Stimulated activated CD8-positive, alpha-beta memory T cell treated with anti-CD3 and anti-CD28 coated beads, Interleukin-15, amount 100 ng/mL, for 1 hour (primary cell): ENCODE results near the gene DARS1.

Experiments used
- DNase-seq: peaks from one replicate; pipeline ENCODE4 v3.0.0-alpha.2; 2020; ENCODE audit warnings: low read depth

The DARS1 gene

DNA sequence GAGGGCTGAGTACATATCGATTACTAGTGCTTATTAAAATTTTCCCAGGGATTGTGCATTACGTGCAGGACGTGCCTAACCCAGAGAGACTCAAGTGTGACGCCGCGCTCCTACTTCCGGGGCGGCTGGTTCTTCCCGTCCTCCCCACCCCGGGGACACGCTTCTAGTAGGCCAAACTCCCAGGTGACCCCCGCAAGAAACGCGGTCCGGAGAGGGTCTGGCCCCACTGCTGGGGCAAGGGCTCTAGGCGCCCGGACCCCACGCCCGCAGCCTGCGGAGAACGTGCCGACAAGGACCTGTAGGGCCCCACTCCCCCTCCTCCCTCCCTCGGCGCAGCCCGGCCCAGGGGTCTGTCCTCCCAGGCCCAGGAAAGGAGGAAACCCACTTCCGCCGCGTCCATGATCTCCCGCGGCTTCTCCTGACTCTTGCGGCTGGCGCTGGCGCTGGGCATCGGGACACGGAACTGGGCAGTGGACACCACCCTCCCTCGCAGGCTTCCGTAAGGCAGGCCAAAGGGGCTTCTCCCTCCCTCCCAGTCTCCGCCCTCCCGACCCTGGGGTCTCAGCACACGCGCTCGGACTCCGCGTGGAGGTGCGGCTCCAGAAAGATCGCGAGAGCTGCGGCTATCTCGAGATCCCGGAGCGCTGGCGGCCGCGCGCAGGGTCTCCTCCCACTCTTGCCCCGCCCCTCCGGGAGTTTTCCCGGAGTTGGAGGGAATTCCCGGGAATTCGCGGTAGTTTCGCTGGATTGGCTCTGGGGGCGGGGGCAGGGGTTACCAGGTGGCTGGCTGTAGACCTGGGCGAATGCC, at the start of gene DARS1:
TSS of gene DARS1 (minus strand) at position 609 of the 808 bp plus-strand sequence. CDS start at position 451, 158 bp downstream.
- DNase-seq = peak; percentile 54

GRCh38 chr2:136034629-136035028, 49.2 kb upstream of the DARS1 start:
- DNase-seq = no peak

GRCh38 chr2:136032817-136033535, 47.5 kb upstream of the DARS1 start:
- no peak for DNase-seq

DNA sequence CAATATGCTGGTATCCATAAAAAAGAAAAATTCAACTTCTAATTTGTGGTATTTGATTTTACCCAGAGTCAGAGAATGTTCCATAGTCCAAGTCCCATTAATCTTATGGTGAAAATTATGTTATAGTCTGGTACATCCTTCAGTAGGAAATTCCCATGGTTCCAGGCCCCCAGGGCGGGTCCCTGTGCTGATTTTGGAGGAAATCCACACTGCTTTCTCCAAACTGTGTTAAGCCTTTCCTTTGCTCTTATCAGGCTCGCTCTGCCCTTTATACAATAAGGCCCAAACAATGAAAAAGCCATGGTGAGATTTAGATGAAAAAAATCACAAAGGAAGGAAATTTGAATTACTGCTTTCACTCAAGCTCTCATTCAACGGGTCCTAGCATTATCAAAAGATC, 46.8 kb upstream of the DARS1 start:
- no peak for DNase-seq

- DNase-seq = no peak
Measured at GRCh38 chr2:136031711-136032110, 46.3 kb upstream of the DARS1 start.

GRCh38 chr2:136030406-136030805, 45.0 kb upstream of the DARS1 start:
- DNase-seq = no peak

- DNase-seq = no peak
Measured at GRCh38 chr2:136029149-136029548, 43.7 kb upstream of the DARS1 start.

GRCh38 chr2:136028001-136028400, 42.6 kb upstream of the DARS1 start:
- no peak for DNase-seq

DNA sequence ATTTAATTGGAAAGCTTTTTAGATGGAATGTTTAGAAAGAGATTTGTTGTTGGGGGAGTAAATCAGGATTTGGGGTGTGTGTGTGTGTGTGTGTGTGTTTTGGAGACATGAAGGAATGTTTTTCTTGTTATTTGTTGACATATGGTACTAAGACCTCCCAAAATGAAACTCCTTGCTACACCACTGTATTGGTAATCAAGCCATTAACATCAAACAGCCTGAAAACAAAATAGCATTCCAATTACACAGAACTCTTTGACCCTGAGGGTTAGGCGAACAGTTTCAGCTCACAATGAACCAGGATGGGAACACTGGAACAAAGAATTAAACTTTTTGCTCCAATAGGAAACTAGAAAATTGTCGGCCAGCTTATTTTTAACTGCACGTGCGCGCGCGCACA, 41.7 kb upstream of the DARS1 start:
- DNase-seq = no peak

- no peak for DNase-seq
Measured at GRCh38 chr2:136025057-136025973, 39.9 kb upstream of the DARS1 start.

DNA sequence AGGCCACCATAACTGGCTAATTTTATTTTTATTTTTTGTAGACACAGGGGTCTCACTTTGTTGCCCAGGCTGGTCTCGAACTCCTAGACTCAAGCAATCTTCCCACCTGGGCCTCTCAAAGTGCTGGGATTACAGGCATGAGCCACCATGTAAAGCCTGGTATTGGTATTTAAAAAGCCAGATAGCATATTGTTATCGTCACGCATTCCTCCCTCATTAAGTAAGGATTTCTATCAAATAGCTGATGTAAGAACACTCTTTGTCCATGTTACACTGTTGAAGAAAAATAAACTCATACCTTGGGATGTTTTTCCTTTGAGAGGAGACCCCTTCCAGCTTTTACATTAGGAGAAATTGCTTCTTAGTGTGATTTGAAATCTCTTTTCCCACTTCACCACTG, 39.2 kb upstream of the DARS1 start:
- no peak for DNase-seq

DNA sequence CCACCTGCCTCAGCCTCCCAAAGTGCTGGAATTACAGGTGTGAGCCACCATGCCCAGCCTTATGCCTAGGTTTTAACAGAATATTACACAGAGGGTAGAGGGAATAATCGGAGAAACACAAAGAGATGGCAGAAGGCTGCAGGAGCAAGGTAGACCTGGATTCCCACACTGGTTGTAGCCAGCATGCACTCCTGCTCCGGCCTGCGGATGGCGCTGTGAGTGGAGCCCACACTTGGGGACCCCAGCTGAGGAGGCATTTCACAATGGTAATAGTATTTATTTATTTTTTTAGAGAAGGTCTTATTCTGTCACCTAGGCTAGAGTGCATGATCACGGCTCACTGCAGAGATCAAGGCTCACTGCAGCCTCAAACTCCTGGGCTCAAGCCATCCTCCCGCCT, 38.8 kb upstream of the DARS1 start:
- DNase-seq = no peak

GRCh38 chr2:136023416-136023815, 38.0 kb upstream of the DARS1 start:
- DNase-seq = no peak

DNA sequence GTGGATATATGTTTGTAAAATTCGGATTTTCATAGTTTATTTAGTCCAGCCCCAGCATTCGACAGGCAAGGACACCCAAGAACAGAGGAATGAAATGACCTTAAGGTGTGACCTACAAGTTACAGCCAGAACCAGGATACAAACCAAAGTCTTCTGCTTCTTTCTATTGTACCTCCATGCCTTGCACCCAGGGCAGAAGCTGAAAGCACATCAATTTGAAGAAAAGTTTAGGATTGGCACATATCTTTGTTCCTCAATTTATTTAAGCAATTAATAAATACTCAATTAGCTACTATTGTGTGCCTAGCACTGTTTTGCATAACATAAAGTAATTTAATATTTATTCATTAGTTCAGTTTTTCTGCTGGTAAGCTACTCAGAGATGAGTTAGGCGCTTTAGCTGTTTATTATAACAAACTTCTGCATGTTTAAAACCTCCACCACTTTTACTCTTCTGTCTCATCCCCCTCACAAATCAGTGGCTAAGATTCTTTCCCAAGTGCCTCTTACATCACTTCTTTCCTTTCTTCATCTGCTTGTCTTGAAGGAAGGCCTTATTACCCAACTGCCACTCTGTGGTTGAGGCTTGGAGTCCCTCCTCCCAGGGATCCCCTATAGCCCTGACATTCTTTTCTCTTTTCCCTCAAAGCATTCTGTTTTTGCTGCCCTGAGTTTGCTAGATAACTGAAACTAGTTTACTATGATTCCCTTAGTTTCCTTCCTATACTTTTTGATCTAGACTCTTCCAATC, 37.1 kb upstream of the DARS1 start:
- no peak for DNase-seq

- DNase-seq = no peak
Measured at GRCh38 chr2:136021976-136022375, 36.5 kb upstream of the DARS1 start.

DNA sequence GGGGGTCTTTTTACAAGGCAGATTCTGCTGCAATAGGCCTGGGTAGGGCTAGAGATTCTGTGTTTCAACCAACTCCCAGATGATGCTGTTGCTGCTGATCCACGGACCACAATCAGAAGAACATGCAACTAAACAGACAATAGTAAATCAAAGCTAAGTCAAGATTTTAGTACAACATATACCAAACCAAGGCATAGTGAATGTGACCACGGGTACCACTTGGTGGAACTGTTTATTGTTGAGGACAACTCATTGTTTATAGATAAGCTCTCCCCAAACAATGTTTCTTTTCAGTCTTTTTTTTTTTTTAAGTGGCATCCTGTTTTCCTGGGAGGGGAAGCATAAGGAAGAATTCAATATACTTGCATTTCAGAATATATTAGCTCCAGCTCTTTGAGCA, 36.0 kb upstream of the DARS1 start:
- DNase-seq = no peak

DNA sequence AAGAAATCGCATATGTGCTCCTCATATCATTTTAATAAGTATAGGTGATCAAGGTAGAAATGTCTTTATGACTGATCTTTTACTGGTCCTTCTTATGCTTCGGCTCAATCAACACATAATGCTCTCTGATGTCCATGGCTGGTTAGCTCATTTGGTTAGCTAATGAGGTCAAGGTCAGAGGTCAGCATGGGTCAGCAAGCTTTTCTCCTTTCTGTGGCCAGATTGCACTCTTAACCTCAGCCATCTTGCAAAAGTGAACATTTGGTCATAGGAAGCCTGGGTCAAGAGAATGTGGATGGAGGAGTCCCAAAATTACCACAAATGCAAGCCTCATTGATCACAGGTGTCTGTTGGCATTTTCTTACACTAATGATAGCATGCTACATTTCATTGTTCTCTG, 35.4 kb upstream of the DARS1 start:
- DNase-seq = no peak

- no peak for DNase-seq
Measured at GRCh38 chr2:136019825-136020224, 34.4 kb upstream of the DARS1 start.

DNA sequence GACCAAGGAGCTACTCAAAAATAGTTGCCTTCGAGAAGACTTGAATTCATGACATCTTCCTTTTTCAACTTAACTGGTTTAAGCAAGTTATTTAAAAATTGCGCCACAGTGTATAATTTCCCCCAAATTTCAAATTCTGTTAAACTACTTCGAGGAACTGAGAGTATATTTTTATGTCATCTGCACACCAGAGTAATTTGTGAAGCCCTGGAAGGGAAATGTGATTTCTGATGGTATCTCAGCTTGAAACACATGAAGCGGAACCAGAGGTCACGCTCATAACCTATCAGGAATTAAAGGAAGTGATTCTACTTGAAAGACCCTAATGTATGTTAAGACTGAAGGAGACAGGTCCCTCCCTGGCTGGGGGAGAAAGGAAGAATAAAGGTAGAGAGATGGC, 33.9 kb upstream of the DARS1 start:
- DNase-seq = no peak

DNA sequence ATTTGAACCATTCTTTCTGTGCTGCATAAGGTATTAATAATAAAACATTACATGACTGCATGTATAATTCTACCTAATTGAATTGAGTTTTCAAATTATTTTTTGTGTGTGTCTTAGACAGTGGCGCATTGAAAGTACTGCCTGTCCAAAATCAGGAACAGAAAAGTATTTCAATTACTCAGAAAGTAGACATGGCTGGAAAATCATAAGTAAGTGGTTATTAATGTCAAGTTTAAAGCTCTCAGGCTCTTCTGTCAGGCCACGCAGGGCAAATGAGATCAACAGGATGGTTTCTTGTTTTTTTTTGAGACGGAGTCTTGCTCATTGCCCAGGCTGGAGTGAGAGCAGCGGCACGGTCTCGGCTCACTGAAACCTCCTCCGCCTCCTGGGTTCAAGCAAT, 32.4 kb upstream of the DARS1 start:
- no peak for DNase-seq

DNA sequence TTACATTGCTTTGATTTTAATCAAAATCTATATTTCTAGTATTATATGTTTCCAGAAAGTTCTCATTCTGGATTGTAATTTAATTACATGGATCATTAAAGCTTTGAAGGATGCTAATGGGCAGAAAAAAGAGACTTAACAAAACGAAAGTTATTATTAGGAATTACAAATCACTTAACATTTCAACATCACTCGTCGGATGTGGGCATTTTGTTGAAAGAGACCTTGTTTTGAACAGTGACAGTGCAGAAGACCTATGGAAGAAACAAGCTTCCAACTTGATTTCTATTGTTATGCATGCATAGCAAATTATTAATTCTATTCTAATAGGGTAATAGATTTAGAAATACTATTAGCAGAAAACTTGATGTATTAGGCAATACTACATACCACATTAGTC, 31.4 kb upstream of the DARS1 start:
- no peak for DNase-seq

GRCh38 chr2:136016427-136016826, 31.0 kb upstream of the DARS1 start:
- DNase-seq = no peak
